ENCODE data around the gene TUT7. TPM values are rescaled to one million over a fixed set of nuclear protein-coding genes. Genes with fewer than 3 reads are reported as not detected.
"Not testable (repeated sequence)": the region's sequence is repeated elsewhere in the genome, so short reads cannot be mapped to it uniquely, and the experiment has no call there.

The TUT7 gene
- total RNA-seq (2022) = 35.9 and 37.4 TPM in 2 replicates
- percentile 95 among the genes with signal in this experiment for Bru-seq, nascent RNA
- percentile 93 among the genes with signal in this experiment for BruChase-seq, experiment 1, labeled RNA remaining after a 6-hour chase
- BruChase-seq, experiment 2, labeled RNA remaining after a 2-hour chase = percentile 93 among the genes with signal in this experiment
- long read RNA-seq, full-length matches to known transcripts = 11 of 33 reads
- long read RNA-seq, partial matches to known transcripts = 6 of 33 reads
- long read RNA-seq, other reads (novel, unspliced or antisense) = 16 of 33 reads

GRCh38 chr9:86354011-86354817 lies at the start of gene TUT7:
TSS of gene TUT7 (minus strand) at chr9:86354410. CDS start at chr9:86353199, 1,211 bp downstream.
- intact Hi-C loops (cut with micrococcal nuclease) = loop anchor here (1.0 to 2.0 kb wide), 2 partner anchors 52 to 71 kb away; partner anchors contain the start of gene ISCA1
- peak within 1 kb of the TSS; percentile 99 for H3K27ac Mint-ChIP-seq (ENCODE audit: low read depth, unreplicated experiment)
- no peak for TF ChIP-seq CTCF (IDR thresholded peaks at IDR 0.05; ENCODE audit: unreplicated experiment)
- peaks cover 23% of the 10 kb centered on the region for H3K4me1 Mint-ChIP-seq (ENCODE audit: insufficient read depth, unreplicated experiment)
- ChIA-PET CTCF (no interaction called here), POLR2A (interaction anchor here (0.6 to 17.3 kb wide), 18 partner anchors 11 to 1028 kb away, joined by 3 to 481 read pairs (median 4); partner anchors contain the start of genes ISCA1 and NAA35)
- no peaks in the 10 kb centered on the region for H3K9me3 Mint-ChIP-seq (ENCODE audit: unreplicated experiment)
- BruUV-seq (replicated peaks) = no TSS peak
- peaks cover 41% of the 10 kb centered on the region for H3K36me3 Mint-ChIP-seq (ENCODE audit: insufficient read depth, unreplicated experiment)
- peak; percentile 96 for DNase-seq (ENCODE audit: unreplicated experiment)
- H3K27me3 Mint-ChIP-seq (ENCODE audit: insufficient read depth, unreplicated experiment) = no peaks in the 10 kb centered on the region
- H3K4me3 Mint-ChIP-seq (ENCODE audit: unreplicated experiment) = peak within 1 kb of the TSS; percentile 100

GRCh38 chr9:86402591-86402990 lies 48.4 kb upstream of the TUT7 start:
- no peaks in the 10 kb centered on the region for H3K9me3 Mint-ChIP-seq (ENCODE audit: unreplicated experiment)
- intact Hi-C loops (cut with micrococcal nuclease) = no loop called here
- no peak overlapping the region for H3K4me3 Mint-ChIP-seq (ENCODE audit: unreplicated experiment)
- no peaks in the 10 kb centered on the region for H3K27me3 Mint-ChIP-seq (ENCODE audit: insufficient read depth, unreplicated experiment)
- BruUV-seq (replicated peaks) = no TSS peak
- peaks cover 37% of the 10 kb centered on the region for H3K4me1 Mint-ChIP-seq (ENCODE audit: insufficient read depth, unreplicated experiment)
- H3K36me3 Mint-ChIP-seq (ENCODE audit: insufficient read depth, unreplicated experiment) = peaks cover 9% of the 10 kb centered on the region
- H3K27ac Mint-ChIP-seq (ENCODE audit: low read depth, unreplicated experiment) = peak overlapping the region; percentile 28
- DNase-seq (ENCODE audit: unreplicated experiment) = no peak
- TF ChIP-seq CTCF (IDR thresholded peaks at IDR 0.05; ENCODE audit: unreplicated experiment) = no peak
- ChIA-PET CTCF (no interaction called here), POLR2A (interaction anchor here (0.5 to 10.9 kb wide), 3 partner anchors 33 to 927 kb away, joined by 3 to 481 read pairs (median 385); partner anchors contain the start of gene TUT7)

GRCh38 chr9:86396412-86396811 lies 42.2 kb upstream of the TUT7 start:
- peak overlapping the region; percentile 11 for H3K27ac Mint-ChIP-seq (ENCODE audit: low read depth, unreplicated experiment)
- no peak for TF ChIP-seq CTCF (IDR thresholded peaks at IDR 0.05; ENCODE audit: unreplicated experiment)
- no TSS peak for BruUV-seq (replicated peaks)
- POLR2A ChIA-PET = interaction anchor here (0.9 to 2.1 kb wide), 7 partner anchors 10 to 46 kb away, joined by 3 to 14 read pairs (median 5); partner anchors contain the start of gene TUT7
- CTCF ChIA-PET = interaction anchor here (1.0 kb wide), 1 partner anchor 8 kb away, joined by 6 read pairs; no protein-coding TSS in a partner anchor
- H3K36me3 Mint-ChIP-seq (ENCODE audit: insufficient read depth, unreplicated experiment) = no peaks in the 10 kb centered on the region
- H3K9me3 Mint-ChIP-seq (ENCODE audit: unreplicated experiment) = peaks cover 14% of the 10 kb centered on the region
- no peaks in the 10 kb centered on the region for H3K27me3 Mint-ChIP-seq (ENCODE audit: insufficient read depth, unreplicated experiment)
- DNase-seq (ENCODE audit: unreplicated experiment) = no peak
- H3K4me3 Mint-ChIP-seq (ENCODE audit: unreplicated experiment) = no peak overlapping the region
- H3K4me1 Mint-ChIP-seq (ENCODE audit: insufficient read depth, unreplicated experiment) = peaks cover 6% of the 10 kb centered on the region
- intact Hi-C loops (cut with micrococcal nuclease) = no loop called here

- H3K27me3 Mint-ChIP-seq (ENCODE audit: insufficient read depth, unreplicated experiment); H3K4me1 Mint-ChIP-seq (ENCODE audit: insufficient read depth, unreplicated experiment); intact Hi-C loops (cut with micrococcal nuclease); BruUV-seq (replicated peaks); H3K36me3 Mint-ChIP-seq (ENCODE audit: insufficient read depth, unreplicated experiment); H3K4me3 Mint-ChIP-seq (ENCODE audit: unreplicated experiment); DNase-seq (ENCODE audit: unreplicated experiment); H3K27ac Mint-ChIP-seq (ENCODE audit: low read depth, unreplicated experiment): not testable (repeated sequence)
- CTCF ChIA-PET = interaction anchor here (0.7 kb wide), 1 partner anchor 14 kb away, joined by 3 read pairs; no protein-coding TSS in a partner anchor
- POLR2A ChIA-PET = interaction anchor here (0.9 kb wide), 1 partner anchor 18 kb away, joined by 3 read pairs; no protein-coding TSS in a partner anchor
- peaks cover 20% of the 10 kb centered on the region for H3K9me3 Mint-ChIP-seq (ENCODE audit: unreplicated experiment)
Observed at GRCh38 chr9:86390184-86390583, 36.0 kb upstream of the TUT7 start.

All from MCF 10A (cell line).